Stomach (tissue), 4 donors: ENCODE results near the gene R3HDM2.

Experiments used
- POLR2A ChIP-seq, 4 donors: fragments of 450-650 bp; IDR thresholded peaks; one replicate each; pipeline ENCODE4 v1.6.1; 2016; ENCODE audit warnings: antibody characterized with exemption in 4 of 4, control low read depth in 2 of 4, mild to moderate bottlenecking in 1 of 4, moderate library complexity in 1 of 4
- TF ChIP-seq, protein P1 (sequence below), 7 experiments: fragments of 450-650 bp in 4 of 7; fragments of 200-600 bp in 3 of 7; sonication (generic) in 3 of 7; IDR thresholded peaks; one replicate each; pipeline ENCODE4 v1.5.1; 2016 to 2019; ENCODE audit warnings: antibody characterized with exemption in 7 of 7, control low read depth in 2 of 7, mild to moderate bottlenecking in 1 of 7

DNA sequence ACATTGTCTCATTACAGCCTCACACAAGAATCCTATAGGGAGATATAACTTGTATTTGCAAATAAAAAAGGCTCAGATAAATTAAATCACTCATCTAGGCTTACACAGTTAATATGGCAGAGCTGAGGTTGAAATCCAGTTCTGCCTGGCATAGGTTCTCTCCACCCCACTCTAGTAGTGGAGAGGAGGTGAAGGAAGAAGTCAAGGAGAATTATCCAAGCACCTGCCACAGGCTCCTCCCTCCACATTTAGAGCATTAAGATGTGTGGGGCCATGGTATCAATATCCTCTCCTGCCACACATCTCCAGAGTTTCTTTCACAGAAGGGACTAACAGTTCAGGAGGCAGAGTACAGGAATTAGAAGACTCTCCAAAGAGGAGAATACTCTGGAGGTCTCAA, 157.3 kb downstream of the R3HDM2 start:
- TF ChIP-seq, protein P1, sequence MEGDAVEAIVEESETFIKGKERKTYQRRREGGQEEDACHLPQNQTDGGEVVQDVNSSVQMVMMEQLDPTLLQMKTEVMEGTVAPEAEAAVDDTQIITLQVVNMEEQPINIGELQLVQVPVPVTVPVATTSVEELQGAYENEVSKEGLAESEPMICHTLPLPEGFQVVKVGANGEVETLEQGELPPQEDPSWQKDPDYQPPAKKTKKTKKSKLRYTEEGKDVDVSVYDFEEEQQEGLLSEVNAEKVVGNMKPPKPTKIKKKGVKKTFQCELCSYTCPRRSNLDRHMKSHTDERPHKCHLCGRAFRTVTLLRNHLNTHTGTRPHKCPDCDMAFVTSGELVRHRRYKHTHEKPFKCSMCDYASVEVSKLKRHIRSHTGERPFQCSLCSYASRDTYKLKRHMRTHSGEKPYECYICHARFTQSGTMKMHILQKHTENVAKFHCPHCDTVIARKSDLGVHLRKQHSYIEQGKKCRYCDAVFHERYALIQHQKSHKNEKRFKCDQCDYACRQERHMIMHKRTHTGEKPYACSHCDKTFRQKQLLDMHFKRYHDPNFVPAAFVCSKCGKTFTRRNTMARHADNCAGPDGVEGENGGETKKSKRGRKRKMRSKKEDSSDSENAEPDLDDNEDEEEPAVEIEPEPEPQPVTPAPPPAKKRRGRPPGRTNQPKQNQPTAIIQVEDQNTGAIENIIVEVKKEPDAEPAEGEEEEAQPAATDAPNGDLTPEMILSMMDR (IDR thresholded peaks at IDR 0.05): no peak
- no peak for TF ChIP-seq POLR2A (IDR thresholded peaks at IDR 0.05)
